WTC11 (cell line): Measurements from ENCODE around the gene CDCA7L. TPM values are rescaled to one million over a fixed set of nuclear protein-coding genes. Genes with fewer than 3 reads are reported as not detected.

Source experiments
- ATAC-seq: fragments of 200-7000 bp; cut with Tn5 transposase; 2 replicates; pipeline ENCODE4 v1.10.0; 2021; ENCODE audit warnings: mild to moderate bottlenecking, moderate library complexity
- CTCF ChIA-PET: fragments of 300-600 bp; sonication (Branson Sonifier 250); formaldehyde crosslinking; loops from one replicate; lab custom pipeline; 2021; ENCODE audit warnings: antibody characterized with exemption; lab: Charles Lee
- POLR2A ChIA-PET: fragments of 350-600 bp; sonication (Branson Sonifier 250); formaldehyde crosslinking; loops from one replicate; lab custom pipeline; 2021; ENCODE audit warnings: antibody characterized with exemption; lab: Charles Lee
- DNase-seq: peaks from one replicate; pipeline ENCODE4 v3.0.0; 2021; ENCODE audit warnings: low spot score
- H3K27ac Mint-ChIP-seq: 2 replicates; pipeline ENCODE4 v1.8.0; 2021; ENCODE audit warnings: mixed read lengths
- H3K27me3 Mint-ChIP-seq: 2 replicates; pipeline ENCODE4 v1.8.0; 2021; ENCODE audit warnings: low read depth, mild to moderate bottlenecking, moderate library complexity, mixed read lengths
- H3K36me3 Mint-ChIP-seq: 2 replicates; pipeline ENCODE4 v1.8.0; 2021; ENCODE audit warnings: mixed read lengths
- H3K4me1 Mint-ChIP-seq: 2 replicates; pipeline ENCODE4 v1.8.0; 2022; ENCODE audit warnings: mixed read lengths
- H3K4me3 Mint-ChIP-seq: 2 replicates; pipeline ENCODE4 v1.8.0; 2021; ENCODE audit warnings: mild to moderate bottlenecking, moderate library complexity, mixed read lengths
- H3K9me3 Mint-ChIP-seq: 2 replicates; pipeline ENCODE4 v1.8.0; 2021; ENCODE audit warnings: mixed read lengths
- ATF1 ChIP-seq: sonication (generic); formaldehyde crosslinking; IDR thresholded peaks from 2 replicates; pipeline ENCODE4 v1.8.1; 2023; ENCODE audit warnings: mild to moderate bottlenecking, moderate library complexity, missing genetic modification reagents
- ATF3 ChIP-seq: sonication (generic); formaldehyde crosslinking; conservative IDR thresholded peaks from 2 replicates; pipeline ENCODE4 v1.8.1; 2022; ENCODE audit warnings: mild to moderate bottlenecking, missing genetic modification reagents
- FOXK1 ChIP-seq: sonication (generic); formaldehyde crosslinking; IDR thresholded peaks from 2 replicates; pipeline ENCODE4 v1.8.0; 2022; ENCODE audit warnings: mild to moderate bottlenecking, moderate library complexity, missing genetic modification reagents
- FOXP4 ChIP-seq: sonication (generic); formaldehyde crosslinking; IDR thresholded peaks from 2 replicates; pipeline ENCODE4 v1.8.0; 2022; ENCODE audit warnings: mild to moderate bottlenecking, missing genetic modification reagents
- JUN ChIP-seq: sonication (generic); formaldehyde crosslinking; IDR thresholded peaks from 2 replicates; pipeline ENCODE4 v1.8.0; 2023; ENCODE audit warnings: mild to moderate bottlenecking, missing genetic modification reagents
- NFATC4 ChIP-seq: fragments of 250-450 bp; sonication (Bioruptor Pico); IDR thresholded peaks from 2 replicates; pipeline ENCODE4 v1.9.0; 2021; ENCODE audit warnings: mild to moderate bottlenecking
- OVOL2 ChIP-seq: fragments of 250-450 bp; sonication (Bioruptor Pico); IDR thresholded peaks from 2 replicates; pipeline ENCODE4 v1.9.0; 2021; ENCODE audit warnings: mild to moderate bottlenecking, borderline replicate concordance
- PREB ChIP-seq: sonication (generic); formaldehyde crosslinking; IDR thresholded peaks from 2 replicates; pipeline ENCODE4 v1.8.1; 2022; ENCODE audit warnings: mild to moderate bottlenecking, missing genetic modification reagents, moderate library complexity, borderline replicate concordance
- PRRX2 ChIP-seq: fragments of 250-450 bp; sonication (Bioruptor Pico); IDR thresholded peaks from 2 replicates; pipeline ENCODE4 v1.8.0; 2021; ENCODE audit warnings: mild to moderate bottlenecking
- RORB ChIP-seq: fragments of 250-450 bp; sonication (Bioruptor Pico); IDR thresholded peaks from 2 replicates; pipeline ENCODE4 v1.9.0; 2021; ENCODE audit warnings: mild to moderate bottlenecking
- SMAD3 ChIP-seq: sonication (generic); formaldehyde crosslinking; IDR thresholded peaks from 2 replicates; pipeline ENCODE4 v1.8.0; 2022; ENCODE audit warnings: missing genetic modification reagents, mild to moderate bottlenecking, borderline replicate concordance
- TP53 ChIP-seq: sonication (generic); formaldehyde crosslinking; IDR thresholded peaks from 2 replicates; pipeline ENCODE4 v1.8.1; 2023; ENCODE audit warnings: mild to moderate bottlenecking, missing genetic modification reagents
- USF2 ChIP-seq: sonication (generic); formaldehyde crosslinking; IDR thresholded peaks from 2 replicates; pipeline ENCODE4 v1.8.1; 2023; ENCODE audit warnings: mild to moderate bottlenecking, missing genetic modification reagents, moderate library complexity
- ZBTB21 ChIP-seq: sonication (generic); formaldehyde crosslinking; IDR thresholded peaks from 2 replicates; pipeline ENCODE4 v1.8.1; 2023; ENCODE audit warnings: mild to moderate bottlenecking, missing genetic modification reagents, borderline replicate concordance
- ZNF232 ChIP-seq: sonication (generic); formaldehyde crosslinking; IDR thresholded peaks from 2 replicates; pipeline ENCODE4 v1.8.0; 2022; ENCODE audit warnings: mild to moderate bottlenecking, missing genetic modification reagents
- ZNF532 ChIP-seq: fragments of 250-450 bp; sonication (Bioruptor Pico); IDR thresholded peaks from 2 replicates; pipeline ENCODE4 v1.9.0; 2021; ENCODE audit warnings: mild to moderate bottlenecking, borderline replicate concordance
- total RNA-seq: library from RNA; stranded (reverse); gene quantifications from 3 replicates; pipeline ENCODE4 v1.2.3, GENCODE V29; 2021

Gene CDCA7L
- total RNA-seq, 1 experiment from 2014 or later, result 161 TPM

GRCh38 chr7:21947946-21948345, 2.2 kb upstream of the CDCA7L start (continued):
- TF ChIP-seq ZNF532 (CRISPR knock-in tag) (no peak), ZNF232 (no peak), USF2 (CRISPR knock-in tag) (no peak), RORB (CRISPR knock-in tag) (no peak), TP53 (CRISPR knock-in tag) (no peak)

- POLR2A ChIA-PET, result no interaction called here
- no peaks in the 10 kb centered on the region for H3K27me3 Mint-ChIP-seq
- H3K4me1 Mint-ChIP-seq, result peaks cover 38% of the 10 kb centered on the region
- DNase-seq (no peak), ATAC-seq (no peak)
- no peaks in the 10 kb centered on the region for H3K36me3 Mint-ChIP-seq
- TF ChIP-seq PREB (CRISPR knock-in tag), result no peak
- CTCF ChIA-PET, result no interaction called here
- no peaks in the 10 kb centered on the region for H3K9me3 Mint-ChIP-seq
- no peak overlapping the region for H3K4me3 Mint-ChIP-seq
- H3K27ac Mint-ChIP-seq, result no peak overlapping the region
Measured at GRCh38 chr7:21947056-21947455, 1.4 kb upstream of the CDCA7L start.

- Mint-ChIP-seq H3K27ac (peak overlapping the region; percentile 94), H3K9me3 (no peaks in the 10 kb centered on the region), H3K27me3 (no peaks in the 10 kb centered on the region), H3K36me3 (no peaks in the 10 kb centered on the region), H3K4me1 (peaks cover 46% of the 10 kb centered on the region), H3K4me3 (peak overlapping the region; percentile 84)
- peak; percentile 13 for ATAC-seq
- CTCF ChIA-PET, result interaction anchor here (1.4 to 2.2 kb wide), 2 partner anchors 137 to 163 kb away, joined by 6 to 16 read pairs; no protein-coding TSS in a partner anchor
- POLR2A ChIA-PET, result interaction anchor here (0.7 to 1.4 kb wide), 6 partner anchors 9 to 54 kb away, joined by 3 to 7 read pairs (median 4); no protein-coding TSS in a partner anchor
- TF ChIP-seq JUN (CRISPR knock-in tag), result no peak
- no peak for TF ChIP-seq NFATC4 (CRISPR knock-in tag)
- no peak for TF ChIP-seq ZBTB21 (CRISPR knock-in tag)
- no peak for TF ChIP-seq SMAD3 (CRISPR knock-in tag)
- no peak for TF ChIP-seq PRRX2 (CRISPR knock-in tag)
- TF ChIP-seq ATF1 (CRISPR knock-in tag), result no peak
- DNase-seq, result no peak
Measured at GRCh38 chr7:21946222-21946709, 567 bp upstream of the CDCA7L start.

- ATAC-seq (peak; percentile 40), DNase-seq (peak; percentile 79)
- ChIA-PET CTCF (interaction anchor here (0.5 to 2.2 kb wide), 7 partner anchors 9 to 691 kb away, joined by 3 to 16 read pairs (median 3); no protein-coding TSS in a partner anchor), POLR2A (interaction anchor here (0.7 to 1.4 kb wide), 11 partner anchors 10 to 684 kb away, joined by 3 to 7 read pairs (median 4); no protein-coding TSS in a partner anchor)
- TF ChIP-seq FOXK1, result peak; percentile 92
- TF ChIP-seq USF2 (CRISPR knock-in tag), result peak; percentile 19; the same call in 1 of the 2 replicates
- TF ChIP-seq OVOL2 (CRISPR knock-in tag), result no peak
- no peak for TF ChIP-seq ATF3 (CRISPR knock-in tag)
- TF ChIP-seq FOXP4 (CRISPR knock-in tag), result no peak
- no peaks in the 10 kb centered on the region for H3K27me3 Mint-ChIP-seq
- H3K4me3 Mint-ChIP-seq, result peak overlapping the region; percentile 84
- H3K27ac Mint-ChIP-seq, result peak overlapping the region; percentile 75
- no peaks in the 10 kb centered on the region for H3K9me3 Mint-ChIP-seq
- peaks cover 60% of the 10 kb centered on the region for H3K4me1 Mint-ChIP-seq
- no peaks in the 10 kb centered on the region for H3K36me3 Mint-ChIP-seq
Measured at GRCh38 chr7:21944616-21945453, 864 bp downstream of the CDCA7L start.
